Measurements from ENCODE around the gene PPP1R12B.
"Not testable (repeated sequence)": the region's sequence is repeated elsewhere in the genome, so short reads cannot be mapped to it uniquely, and the experiment has no call there.

PPP1R12B gene

DNA sequence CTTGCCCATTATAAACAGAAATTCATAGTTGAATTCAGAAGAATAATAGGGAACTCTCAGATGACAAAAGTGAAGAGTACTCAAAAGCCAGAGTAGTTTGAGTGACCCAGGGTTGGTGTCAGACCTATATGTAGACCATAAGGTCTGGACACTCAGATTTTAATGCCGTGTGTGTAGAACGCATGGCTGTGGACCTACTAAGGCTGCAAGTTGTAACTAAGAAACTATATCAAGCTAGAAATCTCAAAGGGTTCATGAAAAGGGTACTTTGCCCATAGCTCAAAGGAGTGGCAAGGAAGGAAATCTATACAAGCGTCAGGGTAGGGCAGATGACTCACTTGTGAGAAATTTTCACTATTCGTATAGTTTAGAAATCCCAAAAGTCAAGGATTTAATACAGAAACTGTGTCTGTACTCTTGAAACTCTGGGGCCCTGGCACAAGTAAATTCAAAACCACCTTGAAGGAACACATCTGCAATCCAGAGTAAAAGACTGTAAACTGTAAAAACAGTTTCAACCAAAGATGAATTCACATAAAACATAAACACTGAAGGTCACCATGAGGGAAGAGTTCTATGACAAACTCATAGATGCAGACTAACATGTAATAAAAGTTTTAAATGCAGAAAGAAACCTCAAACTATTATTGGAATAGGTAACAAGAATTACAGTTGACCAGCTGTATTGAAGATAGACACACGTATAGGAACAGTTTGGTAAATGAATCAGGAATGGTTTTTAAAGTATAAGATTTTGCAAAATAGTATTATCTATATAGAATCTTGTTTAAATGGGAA, 108.1 kb downstream of the PPP1R12B start:
- not testable (repeated sequence) for DNase-seq

DNA sequence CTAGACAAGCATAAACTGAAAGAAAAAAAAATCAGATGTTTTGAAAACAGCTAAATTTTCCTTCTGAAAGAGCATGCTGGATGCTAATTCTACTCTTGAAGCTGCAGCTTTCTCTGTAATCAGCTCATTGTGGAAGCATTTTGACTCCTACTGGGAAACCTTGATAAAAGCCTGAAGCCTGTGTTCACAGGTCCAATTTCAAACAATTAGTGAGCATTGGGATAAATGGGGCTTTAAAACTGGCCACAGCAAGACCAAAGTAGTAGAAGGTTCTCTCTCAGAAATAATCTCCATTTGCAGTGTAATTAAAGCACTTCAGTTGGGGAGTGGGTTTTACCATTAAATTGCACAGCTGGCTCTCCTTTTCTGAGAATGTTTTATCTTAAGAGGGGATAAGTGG, 110.2 kb downstream of the PPP1R12B start:
- DNase-seq = not testable (repeated sequence)

DNA sequence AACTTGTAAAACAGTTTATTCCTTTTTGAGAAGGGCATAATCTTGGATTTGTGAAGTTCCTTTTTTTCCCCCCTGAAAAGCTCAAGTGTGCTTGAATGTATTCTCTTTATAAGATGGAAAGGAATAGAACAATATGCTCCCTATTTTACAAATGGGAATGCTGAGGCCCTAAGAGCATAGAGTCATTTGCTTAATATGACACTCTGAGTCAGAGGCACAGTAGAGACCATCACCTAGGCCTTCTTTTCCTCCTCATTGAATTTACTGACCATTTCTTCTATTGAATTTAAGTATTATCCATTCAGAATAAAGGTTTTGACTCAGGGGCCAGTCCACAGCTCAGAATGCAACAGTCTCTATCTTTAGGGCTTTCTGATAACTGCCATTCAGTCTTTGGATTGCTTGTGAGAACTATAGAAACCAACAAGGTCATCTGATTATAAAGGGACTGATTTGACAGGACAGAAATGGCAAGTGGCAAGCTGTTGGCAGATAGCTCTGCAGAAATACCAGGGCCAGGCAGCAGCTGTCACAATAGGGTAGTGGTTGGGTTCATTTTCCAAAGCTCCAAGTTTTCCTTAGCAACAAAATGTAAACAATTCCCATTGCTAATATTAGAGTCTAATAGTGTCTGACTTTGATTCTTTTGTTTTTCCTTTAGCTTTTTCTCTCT, 111.1 kb downstream of the PPP1R12B start:
- DNase-seq = not testable (repeated sequence)

DNA sequence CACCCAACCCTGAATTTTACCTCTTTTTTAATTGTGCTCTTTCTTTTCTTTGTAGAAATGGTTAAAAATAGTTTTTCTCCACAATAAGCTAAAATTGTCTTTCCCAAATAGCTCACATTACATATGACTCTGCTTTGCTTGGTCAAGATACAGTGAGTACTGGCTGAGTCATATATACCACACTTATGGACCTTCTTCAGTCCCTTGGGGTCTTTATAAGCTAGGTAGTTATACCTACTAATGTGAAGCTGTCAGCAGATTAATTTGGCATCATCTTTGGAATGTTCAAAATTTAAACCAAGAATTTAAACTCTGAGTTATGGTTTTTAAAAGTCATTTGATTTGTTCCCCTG, 111.6 kb downstream of the PPP1R12B start:
- not testable (repeated sequence) for DNase-seq

DNA sequence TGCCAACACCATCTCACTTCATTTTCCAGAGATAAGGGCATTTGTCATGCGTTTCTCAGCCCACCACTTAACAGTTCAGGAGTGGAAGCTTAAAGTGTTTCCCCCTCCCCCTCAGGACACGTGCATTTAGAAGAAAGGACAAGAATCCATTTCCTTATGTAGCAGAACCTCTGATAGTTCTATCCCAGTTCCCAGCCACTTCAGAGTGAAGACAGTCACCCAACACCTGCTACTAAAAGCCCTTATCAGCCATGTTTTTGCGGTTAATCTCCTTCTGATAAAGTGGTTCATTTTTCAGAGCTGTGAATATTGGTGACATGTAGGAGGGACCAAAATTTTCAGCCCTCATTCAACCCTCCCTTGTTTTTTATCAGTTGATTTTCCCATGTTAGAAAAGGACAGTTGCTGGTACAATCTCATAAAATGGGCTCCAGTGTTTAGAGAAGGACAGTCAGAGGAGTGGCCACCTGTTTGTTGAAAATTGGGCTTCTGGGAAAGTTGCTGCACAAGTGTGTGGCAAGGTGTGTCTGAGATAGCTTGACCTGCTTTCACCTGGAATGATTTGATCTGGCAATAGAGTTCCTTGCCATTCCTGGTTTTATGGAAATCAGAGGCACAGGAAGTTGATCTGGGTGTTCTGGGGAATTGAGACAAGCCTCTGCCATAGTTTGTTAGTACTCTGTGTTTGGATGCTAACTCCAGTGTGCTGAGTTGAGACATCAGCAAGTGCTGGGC, 114.0 kb downstream of the PPP1R12B start:
- no peak for DNase-seq

DNA sequence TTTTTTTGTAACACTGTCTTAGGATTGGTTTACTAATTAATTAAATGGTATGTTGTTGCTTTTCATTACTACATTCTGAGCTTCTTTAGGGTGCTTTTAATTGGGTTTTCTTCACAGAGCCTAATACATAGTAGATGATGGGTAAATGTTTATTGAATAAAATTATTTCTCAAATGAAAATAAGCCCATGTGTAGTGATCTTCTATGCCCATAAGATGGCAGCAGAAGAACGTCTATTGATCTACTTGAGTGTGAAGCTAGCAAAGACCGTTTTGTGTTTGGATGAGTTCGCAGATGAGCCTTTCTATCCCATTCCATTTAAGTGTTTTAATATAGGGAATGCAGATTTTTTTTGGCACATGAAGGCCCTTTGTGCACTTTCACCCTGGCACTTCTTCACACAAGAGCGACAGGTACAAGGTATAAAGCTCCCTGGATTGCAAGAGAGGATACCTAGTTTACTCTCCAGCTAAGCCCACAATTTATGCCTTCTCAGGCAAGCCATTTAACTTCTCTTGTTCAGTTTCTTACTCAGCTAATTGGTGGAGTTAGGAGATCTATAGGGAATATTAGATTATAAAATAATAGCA, 115.7 kb downstream of the PPP1R12B start:
- DNase-seq = not testable (repeated sequence)

DNA sequence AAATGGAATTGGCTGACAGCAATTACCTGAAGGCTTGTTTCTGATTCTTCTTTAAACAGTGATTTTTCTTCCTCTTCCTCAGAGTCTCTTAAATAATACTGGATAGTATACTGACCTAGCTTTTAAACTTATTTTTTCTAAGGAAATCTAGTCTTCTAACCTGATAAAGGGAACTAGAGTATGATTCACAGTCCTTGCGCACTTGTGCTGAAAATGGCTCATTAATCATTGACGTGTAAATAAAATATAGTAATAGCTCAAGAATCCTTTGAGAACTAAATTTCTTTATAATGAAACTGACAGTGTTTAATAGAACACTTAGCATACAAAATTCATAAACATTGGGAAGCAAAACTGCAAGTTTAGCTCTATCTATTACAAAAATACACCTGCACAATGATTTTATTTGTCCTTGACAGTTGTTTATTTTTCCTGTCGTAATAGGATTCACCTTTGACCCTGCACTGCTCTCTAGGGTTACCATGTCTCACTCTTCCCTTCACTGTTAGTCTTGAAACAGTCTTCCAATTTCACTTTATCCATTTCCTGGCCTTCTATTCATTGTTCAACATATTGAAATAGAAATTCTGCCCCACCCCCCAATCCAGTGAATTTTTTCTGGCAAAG, 117.3 kb downstream of the PPP1R12B start:
- not testable (repeated sequence) for DNase-seq

DNA sequence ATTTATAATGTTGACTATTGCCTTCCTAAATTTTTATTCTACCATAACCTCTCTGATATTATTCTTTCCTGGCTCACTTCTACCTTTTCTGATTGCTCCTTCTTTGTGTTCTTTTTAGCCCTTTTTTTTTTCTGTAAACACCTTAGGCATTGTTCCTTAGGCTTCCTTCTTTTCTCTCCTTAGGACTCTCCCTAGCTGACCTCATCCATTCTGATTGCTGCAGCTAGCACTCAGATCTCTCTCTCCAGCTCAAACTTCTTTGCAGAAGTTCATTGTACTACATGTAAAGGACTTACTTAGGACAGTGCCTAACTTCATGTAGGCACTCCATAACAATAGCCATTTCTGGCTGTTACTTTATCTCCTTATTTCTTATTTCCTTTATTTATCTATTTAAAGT, 117.8 kb downstream of the PPP1R12B start:
- not testable (repeated sequence) for DNase-seq

DNA sequence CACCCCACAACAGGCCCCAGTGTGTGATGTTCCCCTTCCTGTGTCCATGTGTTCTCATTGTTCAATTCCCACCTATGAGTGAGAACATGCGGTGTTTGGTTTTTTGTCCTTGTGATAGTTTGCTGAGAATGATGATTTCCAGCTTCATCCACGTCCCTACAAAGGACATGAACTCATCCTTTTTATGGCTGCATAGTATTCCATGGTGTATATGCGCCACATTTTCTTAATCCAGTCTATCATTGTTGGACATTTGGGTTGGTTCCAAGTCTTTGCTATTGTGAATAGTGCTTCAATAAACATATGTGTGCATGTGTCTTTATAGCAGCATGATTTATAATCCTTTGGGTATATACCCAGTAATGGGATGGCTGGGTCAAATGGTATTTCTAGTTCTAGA, 118.9 kb downstream of the PPP1R12B start:
- DNase-seq = not testable (repeated sequence)

DNA sequence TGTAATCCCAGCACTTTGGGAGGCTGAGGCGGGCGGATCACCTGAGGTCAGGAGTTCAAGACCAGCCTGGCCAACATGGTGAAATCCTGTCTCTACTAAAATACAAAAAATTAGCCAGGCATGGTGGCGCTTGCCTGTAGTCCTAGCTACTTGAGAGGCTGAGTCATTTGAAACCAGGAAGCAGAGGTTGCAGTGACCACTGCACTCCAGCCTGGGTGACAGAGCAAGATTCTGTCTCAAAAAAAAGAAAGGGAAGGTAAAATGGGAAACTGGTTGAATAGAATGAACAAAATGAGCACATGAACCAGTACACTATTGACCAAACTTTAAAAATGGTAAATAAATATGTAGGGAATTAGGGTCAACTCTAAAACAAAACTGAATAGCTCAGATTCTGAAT, 120.2 kb downstream of the PPP1R12B start:
- not testable (repeated sequence) for DNase-seq

DNA sequence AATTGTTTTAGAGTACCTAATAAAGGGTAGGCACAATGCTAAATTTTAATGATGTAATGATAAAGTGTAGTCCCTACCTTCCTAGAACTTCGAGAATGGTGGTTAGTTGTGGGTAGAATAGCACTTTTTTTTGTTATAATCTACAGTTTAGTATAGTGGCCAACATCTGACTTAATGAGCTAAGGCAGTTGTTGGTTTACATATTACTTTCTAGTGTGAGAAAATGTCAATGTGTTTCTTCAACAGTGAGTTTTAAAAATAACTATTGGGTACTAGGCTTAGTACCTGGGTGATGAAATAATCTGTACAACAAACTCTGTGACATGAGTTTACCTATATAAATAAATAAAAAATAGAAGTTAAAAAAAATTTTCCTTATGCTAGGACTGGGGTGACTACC, 120.6 kb downstream of the PPP1R12B start:
- DNase-seq = not testable (repeated sequence)

DNA sequence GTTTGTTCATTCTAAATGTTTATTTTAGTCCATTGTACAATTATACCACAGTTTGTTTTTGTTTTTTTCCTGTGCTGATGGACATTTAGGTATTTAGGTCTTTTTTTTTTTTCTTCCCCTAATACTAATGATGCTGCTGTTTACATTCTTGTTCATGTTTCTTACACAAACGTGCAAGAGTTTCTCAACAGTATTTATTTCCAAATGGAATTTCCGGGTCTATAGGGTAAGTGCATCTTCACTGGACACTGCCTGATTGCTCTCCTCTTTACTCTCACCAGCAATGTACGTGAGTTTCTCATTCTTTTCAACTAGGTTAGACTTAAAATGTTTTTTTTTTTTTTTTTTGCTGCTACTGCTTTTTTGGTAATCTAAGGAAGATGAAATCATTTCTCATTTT, 122.7 kb downstream of the PPP1R12B start:
- no peak for DNase-seq

DNA sequence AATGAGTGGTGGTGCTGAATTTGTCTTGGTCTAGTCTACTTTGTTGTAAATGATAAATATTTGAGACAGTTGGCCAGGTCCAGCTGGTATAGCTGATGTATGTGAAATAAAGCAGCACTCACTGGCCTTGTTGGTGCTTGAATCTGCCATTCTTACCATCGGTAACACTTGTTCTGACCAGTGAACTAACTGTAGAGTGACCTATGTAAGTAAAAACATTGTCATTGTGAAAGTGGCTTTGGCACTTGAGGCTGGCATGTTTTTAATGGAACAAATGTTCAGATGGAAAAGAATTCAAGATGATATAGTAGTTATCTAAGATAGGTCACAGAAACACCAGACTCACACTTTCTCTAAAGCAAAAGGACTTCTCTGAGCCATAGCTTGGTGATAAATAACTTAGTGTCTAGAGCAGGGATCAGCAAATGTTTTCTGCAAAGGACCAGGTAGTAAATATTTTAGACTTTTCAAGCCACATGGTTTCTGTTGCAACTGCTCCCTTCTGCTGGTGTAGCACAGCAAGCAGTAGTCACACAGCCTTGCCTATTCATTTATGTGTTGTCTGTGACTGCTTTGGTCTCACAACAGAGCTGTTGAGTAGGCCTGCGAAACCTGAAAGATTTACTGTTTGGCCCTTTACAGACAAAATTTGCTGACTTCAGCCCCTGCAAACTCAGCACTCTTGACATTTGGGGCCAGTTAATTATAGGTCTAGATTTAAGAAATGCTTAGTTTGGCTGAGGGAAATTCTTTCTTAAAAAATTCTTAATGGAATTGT, 124.0 kb downstream of the PPP1R12B start:
- not testable (repeated sequence) for DNase-seq

DNA sequence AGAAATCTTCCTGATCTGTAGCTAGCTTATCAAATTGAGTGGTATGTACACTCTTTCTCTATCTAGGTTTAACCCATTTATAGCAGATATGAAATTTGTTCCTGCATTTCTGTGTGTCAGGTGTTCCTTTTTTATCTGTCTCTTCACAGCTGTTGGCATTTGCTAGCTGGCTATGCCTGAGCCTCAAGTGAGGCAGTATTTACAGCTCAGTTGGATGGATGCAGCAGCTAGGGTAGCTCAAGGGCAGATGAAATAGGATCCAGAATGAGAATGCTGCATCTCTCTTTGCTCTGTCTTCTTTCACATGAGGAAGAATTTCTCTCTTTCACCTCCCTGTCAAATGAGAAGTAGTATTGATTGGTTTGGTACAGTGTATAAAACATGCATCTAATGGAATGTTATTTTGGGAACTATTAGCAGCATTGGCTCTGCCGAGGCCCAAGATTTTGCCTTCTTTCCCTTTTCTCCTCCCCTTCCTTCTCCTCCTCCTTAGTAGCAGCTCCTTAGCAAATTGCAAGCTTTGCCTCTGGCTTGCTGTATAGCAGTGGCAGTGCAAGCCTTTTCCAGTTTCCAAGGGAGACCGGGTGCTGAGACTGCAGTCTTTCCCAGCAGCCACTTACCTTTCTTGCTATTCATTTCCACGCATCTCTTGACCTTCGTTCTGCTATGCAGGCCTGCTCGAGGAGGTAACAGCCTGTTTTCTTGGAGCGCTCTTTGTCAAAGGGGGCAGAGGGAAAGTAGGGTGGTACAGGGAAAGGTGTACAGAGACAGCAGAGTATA, 125.0 kb downstream of the PPP1R12B start:
- not testable (repeated sequence) for DNase-seq

DNA sequence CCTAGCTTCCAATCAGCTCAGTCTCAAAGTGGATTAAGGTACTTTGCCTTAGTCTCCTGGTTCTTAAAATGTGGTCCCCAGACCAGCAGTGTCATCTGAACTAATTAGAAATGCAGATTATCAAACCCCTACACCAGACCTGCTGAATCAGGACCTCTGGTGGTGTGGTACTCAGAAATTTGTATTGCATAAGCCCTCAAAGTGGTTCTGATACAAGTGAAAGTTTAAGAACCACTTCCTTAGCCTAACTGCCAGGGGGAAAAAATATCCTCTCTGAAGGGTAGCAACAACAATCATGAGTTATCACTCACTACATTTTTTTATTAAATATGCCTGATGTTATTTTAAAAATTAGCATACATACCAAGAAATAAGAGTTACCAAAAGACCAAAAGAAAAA, 131.2 kb downstream of the PPP1R12B start:
- DNase-seq = not testable (repeated sequence)

DNA sequence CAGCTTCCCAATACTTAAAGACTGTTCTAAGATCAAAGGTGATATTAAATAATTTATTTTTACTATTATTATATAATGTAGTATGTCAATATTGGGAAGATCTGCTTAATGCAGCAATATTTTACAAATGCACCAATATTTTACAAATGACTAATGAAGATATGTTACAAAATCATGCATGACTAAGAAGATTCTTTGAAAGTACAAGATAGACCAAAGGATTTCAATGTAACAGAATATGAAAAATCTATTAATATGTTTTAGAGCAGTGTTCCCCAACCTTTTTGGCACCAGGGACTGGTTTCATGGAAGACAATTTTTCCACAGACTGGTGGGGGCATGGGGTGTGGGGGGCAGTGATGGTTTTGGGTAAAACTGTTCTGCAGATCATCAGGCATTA, 132.1 kb downstream of the PPP1R12B start:
- DNase-seq = not testable (repeated sequence)

DNA sequence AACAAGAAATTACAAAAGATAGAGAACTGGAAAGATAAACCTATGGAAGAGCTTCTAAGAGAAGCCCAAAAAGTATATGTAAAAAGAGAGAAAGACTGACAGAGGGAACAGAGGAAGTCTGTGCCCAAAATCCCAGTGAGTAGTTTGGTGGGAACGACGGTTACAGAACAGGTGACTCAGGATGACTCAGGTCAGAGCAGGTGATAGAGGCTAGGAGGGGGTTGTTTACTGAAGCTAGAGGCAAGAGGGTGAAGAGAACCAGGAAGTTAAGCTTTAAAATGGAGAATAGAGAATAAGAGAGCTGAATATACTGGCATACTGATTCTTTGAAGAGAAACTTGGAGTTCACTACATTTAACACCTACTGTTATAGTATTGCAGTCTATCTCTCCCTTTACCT, 134.9 kb downstream of the PPP1R12B start:
- DNase-seq = not testable (repeated sequence)

DNA sequence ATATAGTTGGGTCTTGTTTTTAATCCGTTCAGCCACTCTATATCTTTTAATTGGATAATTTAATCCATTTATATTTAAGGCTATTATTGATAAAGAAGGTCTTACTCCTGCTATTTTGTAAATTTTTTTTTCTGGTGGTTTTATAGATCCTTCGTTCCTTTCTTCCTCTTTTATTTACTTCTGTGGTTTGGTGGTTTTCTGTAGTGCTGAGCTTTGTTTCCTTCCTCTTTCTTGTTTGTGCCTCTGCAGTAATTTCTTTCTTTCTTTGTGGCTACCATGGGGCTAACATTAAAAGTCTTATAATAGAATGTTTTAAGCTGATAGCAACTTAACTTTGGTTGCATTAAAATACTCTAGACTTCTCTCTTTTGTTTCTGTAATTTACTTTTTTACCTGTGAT, 135.5 kb downstream of the PPP1R12B start:
- not testable (repeated sequence) for DNase-seq

DNA sequence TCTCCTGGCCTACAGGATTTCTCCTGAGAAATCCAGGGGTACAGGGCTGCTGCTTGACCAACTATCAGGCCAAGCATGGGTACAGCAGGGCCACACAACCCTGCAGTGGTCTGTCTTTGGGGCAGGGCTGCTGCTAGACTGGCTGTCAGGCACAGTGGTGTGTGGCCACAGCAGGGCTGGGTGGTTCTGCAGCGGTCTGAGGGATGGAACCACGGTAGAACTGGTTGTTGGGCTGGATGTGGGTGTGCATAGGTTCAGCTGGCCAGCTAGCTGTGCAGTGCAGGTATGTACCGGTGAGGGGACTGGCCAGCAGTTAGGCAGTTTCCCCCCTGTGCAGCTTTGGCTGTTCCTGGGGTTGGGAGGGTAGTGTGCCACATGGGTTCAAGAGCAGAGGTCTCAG, 136.3 kb downstream of the PPP1R12B start:
- not testable (repeated sequence) for DNase-seq

DNA sequence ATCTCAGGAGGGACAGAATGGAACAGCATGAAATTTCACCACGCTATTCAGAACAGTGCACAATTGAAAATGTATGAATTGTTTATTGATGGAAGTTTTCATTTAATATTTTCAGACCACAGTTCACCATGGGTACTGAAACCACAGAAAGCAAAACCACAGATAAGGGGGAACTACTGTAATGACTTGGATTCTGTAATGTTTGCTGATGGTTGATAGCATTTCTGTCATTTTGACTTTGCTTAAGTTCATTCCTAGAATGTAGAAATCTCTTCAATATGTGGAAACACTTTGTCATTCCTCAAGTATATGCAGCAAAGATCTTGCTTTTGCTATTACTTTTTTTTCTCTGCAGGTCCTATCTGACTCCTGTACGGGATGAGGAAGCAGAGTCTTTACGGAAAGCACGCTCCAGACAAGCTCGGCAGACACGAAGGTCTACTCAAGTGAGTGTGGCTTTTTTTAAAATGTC, 139.7 kb downstream of the PPP1R12B start:
- not testable (repeated sequence) for DNase-seq

DNA sequence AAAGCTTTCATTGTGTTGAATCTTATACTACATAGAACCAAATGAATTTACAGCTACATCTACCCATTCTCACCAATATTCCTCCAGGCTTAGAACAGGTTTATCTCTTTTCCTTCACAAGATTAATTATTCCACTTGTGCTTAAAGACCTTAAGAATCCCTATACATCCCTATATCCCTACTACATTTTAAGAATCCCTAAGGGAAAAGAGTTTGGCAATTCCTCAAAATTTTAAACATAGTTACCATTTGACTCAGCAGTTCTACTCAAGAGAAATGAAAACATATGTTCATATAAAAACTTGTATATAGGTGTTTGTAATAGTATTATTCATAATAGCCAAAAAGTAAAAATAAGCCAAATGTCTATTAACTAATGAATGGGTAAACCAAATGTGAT, 140.6 kb downstream of the PPP1R12B start:
- DNase-seq = not testable (repeated sequence)

Measured in GOT3 (cell line).